AML-193 (cell line): Measurements from ENCODE around the gene PNP.
"Not testable (repeated sequence)": the region's sequence is repeated elsewhere in the genome, so short reads cannot be mapped to it uniquely, and the experiment has no call there.

Experiments used
- DNase-seq, 2 experiments: peaks; one replicate each; lab custom pipeline; 2025; lab: John Stamatoyannopoulos, UW

The PNP gene

GRCh38 chr14:20469242-20469889 is at the start of gene PNP:
TSS of gene PNP (plus strand) at chr14:20469406. CDS start at chr14:20469525, 119 bp downstream.
- DNase-seq = peak; percentile 82 to 90

- no peak for DNase-seq
Observed at GRCh38 chr14:20419419-20419818, 49.8 kb upstream of the PNP start.

- DNase-seq = no peak
Observed at GRCh38 chr14:20421267-20421666, 47.9 kb upstream of the PNP start.

GRCh38 chr14:20422886-20423285 is 46.3 kb upstream of the PNP start:
- DNase-seq = no peak

GRCh38 chr14:20424851-20425250 is 44.4 kb upstream of the PNP start:
- no peak for DNase-seq

GRCh38 chr14:20427231-20428009 is 41.8 kb upstream of the PNP start:
- DNase-seq = peak; percentile 66 to 69

GRCh38 chr14:20428010-20428365 is 41.2 kb upstream of the PNP start:
- no peak for DNase-seq

GRCh38 chr14:20428802-20429201 is 40.4 kb upstream of the PNP start:
- DNase-seq = no peak

GRCh38 chr14:20429801-20430669 is 39.2 kb upstream of the PNP start:
- DNase-seq = no peak

- no peak for DNase-seq
Observed at GRCh38 chr14:20434701-20435581, 34.3 kb upstream of the PNP start.

- DNase-seq = no peak
Observed at GRCh38 chr14:20435582-20436362, 33.4 kb upstream of the PNP start, which contains the start of gene KLHL33. TSS of gene KLHL33 (minus strand) at chr14:20436166. CDS start at chr14:20435811, 355 bp downstream.

GRCh38 chr14:20436363-20436755 is 32.8 kb upstream of the PNP start:
- DNase-seq = no peak

- DNase-seq = no peak
Observed at GRCh38 chr14:20438664-20439063, 30.5 kb upstream of the PNP start.

- no peak for DNase-seq
Observed at GRCh38 chr14:20440465-20440864, 28.7 kb upstream of the PNP start.

- DNase-seq = no peak
Observed at GRCh38 chr14:20440882-20441281, 28.3 kb upstream of the PNP start.

- no peak for DNase-seq
Observed at GRCh38 chr14:20441461-20441860, 27.7 kb upstream of the PNP start.

GRCh38 chr14:20443650-20444049 is 25.6 kb upstream of the PNP start:
- DNase-seq = not testable (repeated sequence)

GRCh38 chr14:20446889-20447288 is 22.3 kb upstream of the PNP start:
- DNase-seq = no peak

- DNase-seq = not testable (repeated sequence)
Observed at GRCh38 chr14:20452831-20453230, 16.4 kb upstream of the PNP start.

- DNase-seq = peak; percentile 96 to 97
Observed at GRCh38 chr14:20454516-20455354, 14.5 kb upstream of the PNP start, which contains the start of the genes APEX1 and OSGEP. TSS of gene APEX1 (plus strand) at chr14:20455226. CDS start at chr14:20455646, 420 bp downstream. TSS of gene OSGEP (minus strand) at chr14:20454812. CDS start at chr14:20454683, 129 bp downstream.
